ENCODE data around the gene MND1.

Gene MND1, protein sequence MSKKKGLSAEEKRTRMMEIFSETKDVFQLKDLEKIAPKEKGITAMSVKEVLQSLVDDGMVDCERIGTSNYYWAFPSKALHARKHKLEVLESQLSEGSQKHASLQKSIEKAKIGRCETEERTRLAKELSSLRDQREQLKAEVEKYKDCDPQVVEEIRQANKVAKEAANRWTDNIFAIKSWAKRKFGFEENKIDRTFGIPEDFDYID

DNA sequence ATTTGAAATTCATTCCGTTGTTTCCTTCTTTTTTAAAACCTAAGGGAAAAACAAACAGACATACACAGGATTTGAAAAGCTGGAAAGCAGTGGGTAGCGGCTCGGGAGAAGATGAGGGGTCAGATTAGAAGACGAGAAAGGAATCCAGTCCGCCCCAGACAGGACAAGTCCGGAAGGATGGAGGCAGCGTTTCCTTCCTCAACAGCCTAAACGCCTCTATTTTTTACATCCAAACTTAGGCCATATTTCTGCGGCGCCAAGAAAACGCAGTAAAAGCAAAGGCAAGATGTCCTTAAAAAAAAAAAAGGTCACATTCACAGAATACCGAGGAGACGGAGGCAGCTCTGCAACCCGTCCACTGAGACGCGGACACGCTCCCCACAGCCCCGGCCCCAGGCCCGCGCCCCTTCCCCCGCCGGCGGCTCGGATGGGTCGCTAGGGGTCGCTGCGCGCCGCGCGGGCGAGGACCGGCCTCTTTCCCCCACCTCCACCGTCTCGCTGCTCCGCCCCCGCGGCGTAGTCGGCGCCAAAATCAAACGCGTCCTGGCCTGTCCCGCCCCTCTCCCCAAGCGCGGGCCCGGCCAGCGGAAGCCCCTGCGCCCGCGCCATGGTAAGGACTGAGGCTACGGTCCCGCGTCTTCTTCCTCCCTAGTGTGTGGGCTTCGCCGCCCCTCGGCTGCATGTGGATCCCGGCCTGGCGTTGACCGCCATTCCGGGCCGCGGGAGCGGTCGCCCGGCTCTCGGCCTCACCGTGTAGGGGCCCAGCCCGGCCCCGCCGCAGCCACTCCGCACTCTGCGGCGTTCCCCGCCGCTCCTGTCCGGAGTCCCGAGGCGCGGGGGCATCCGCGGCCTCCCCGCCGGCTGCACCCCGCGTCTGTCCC lies at the start of gene MND1:
Gene MND1, plus strand, starts transcription at position 558 of the 881 bp plus-strand sequence. Its CDS starts 50 bp downstream, at position 608.
- peak; percentile 66 for DNase-seq (ENCODE audit: low spot score)

DNA sequence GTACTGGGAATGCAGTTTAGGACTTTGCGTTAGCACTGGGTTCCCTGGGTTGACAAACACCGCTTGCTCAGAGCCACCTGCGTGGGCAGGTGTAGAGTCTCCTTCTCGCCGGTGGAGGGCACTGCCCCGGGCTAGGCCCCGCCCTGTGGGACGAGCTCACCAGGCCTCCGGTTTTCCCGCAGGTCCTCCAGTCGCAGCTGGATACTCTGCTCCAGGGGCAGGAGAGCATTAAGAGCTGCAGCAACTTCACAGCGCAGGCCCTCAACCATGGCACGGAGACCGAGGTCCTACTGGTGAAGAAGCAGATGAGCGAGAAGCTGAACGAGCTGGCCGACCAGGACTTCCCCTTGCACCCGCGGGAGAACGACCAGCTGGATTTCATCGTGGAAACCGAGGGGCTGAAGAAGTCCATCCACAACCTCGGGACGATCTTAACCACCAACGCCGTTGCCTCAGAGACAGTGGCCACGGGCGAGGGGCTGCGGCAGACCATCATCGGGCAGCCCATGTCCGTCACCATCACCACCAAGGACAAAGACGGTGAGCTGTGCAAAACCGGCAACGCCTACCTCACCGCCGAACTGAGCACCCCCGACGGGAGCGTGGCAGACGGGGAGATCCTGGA lies 49.2 kb upstream of the MND1 start:
- DNase-seq (ENCODE audit: low spot score) = no peak

DNA sequence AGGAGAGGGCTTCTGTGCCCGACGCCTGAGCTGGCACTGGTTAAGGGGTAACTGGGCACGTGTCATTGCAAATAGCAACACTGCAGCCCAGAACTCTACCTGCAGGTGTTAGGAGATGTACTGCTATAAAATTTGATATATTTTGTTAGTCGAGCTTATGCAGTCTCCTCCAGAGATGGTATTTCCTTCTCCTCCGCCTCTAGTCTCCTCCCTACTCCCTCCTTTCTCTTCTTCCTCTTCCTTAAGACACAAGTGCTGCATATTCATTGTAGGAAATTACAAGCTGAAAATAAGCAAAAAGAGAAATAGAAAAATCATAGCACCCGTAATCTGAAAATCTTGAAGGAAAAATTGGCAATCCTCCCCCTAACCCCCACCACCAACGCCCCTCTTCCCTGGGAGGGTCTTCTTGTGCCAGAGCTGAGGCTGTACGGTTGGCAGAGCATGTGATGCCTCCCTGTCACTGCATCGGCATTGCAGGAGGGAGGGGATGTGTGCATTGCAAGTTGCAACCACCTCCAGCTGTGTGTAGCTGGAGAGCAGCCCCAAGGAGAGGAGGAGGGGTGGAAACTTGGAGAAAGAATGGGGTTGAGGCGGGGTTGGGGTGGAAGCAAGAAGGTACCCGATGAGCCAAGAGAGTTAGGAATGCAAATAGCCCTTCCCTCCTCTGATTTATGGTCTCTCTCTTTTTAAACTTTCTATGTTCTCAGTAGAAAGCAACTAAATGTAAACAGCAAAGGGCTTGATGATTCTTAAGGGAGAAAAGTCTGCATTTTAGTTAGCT lies 48.3 kb upstream of the MND1 start:
- DNase-seq (ENCODE audit: low spot score) = no peak

DNA sequence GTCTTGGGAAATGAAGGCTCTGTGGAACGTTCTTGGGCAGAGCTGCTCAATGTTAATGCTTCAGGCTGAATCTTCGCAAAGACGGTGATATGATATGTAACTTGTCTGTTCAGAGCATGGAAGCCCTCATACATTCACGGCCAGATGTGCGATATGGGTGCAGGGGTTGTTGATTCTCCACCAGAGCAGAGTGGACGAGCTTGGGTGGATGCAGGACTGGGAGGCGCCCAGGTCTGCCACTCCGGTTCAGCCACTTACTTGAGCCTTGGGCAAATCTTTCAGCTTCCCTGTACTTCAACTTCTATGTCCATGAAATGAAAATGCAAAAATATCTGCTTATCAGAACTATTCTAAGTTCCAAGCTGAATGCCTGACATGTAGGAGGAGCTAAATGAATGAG lies 47.4 kb upstream of the MND1 start:
- no peak for DNase-seq (ENCODE audit: low spot score)

DNA sequence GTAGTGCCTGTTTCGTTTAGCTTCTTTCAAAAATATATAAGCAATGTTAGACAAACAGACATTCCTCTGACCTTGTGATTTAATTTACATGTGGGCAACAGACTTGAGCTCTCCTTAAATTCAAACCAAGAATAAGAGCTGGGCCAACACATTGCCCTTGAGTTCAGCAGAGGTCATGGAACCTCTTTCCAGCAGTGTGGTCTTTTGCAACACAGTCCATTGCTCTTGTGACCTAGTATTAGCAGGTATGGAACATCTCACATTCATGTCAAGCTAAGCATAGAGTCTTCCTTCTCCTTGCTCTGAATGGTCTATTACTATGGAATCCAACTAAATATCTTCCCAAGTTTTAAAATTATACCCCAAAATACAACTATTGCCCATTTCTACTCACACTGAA lies 33.7 kb upstream of the MND1 start:
- no peak for DNase-seq (ENCODE audit: low spot score)

DNA sequence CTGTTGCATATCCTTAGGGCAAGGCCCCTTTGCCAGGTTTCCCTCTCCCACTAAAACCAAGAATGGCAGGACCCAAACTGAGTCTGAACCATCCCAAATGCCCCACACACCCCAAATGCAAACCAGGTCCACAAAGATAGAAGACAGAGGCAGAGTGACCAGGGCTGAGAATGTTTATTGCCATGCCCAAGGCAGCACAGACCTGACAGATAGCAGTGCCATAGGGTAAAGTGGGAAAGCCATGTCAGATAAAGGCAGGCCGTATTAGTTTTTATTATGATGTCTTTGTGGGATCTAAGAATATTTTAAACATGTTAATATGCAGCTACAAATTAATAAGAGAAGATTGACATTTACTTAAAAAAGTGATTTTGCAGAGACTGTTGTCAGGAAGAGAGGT lies 29.6 kb upstream of the MND1 start:
- DNase-seq (ENCODE audit: low spot score) = no peak

DNA sequence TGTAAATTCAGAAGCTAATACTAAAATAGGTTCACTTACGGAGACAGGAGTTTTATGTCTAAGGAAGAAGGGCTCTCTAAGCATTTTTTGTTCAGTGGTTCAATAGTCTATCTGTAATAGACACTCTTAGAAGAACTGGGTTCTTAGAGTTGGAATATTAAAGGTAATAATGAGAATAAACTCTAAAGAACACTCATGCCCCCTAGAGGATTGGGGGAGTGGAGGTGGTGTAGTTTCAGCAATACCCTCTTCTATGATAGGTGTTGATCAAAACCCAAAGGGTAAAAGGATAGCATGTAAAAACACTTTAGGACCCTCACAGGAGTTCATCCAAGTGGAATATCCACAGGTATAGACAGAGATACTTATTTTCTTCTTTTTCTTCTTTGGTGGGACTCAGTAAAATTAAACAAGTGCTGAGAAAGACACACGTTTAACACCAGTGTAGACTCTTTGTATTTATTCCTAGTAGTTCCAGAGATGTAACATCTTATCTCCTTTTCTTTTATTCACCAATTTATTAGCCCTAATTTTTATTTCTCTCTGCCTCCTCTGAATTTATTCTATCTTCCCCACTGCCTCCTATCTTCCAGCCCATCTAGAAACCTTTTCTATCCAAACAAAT lies 25.7 kb upstream of the MND1 start:
- peak; percentile 53 for DNase-seq (ENCODE audit: low spot score)

DNA sequence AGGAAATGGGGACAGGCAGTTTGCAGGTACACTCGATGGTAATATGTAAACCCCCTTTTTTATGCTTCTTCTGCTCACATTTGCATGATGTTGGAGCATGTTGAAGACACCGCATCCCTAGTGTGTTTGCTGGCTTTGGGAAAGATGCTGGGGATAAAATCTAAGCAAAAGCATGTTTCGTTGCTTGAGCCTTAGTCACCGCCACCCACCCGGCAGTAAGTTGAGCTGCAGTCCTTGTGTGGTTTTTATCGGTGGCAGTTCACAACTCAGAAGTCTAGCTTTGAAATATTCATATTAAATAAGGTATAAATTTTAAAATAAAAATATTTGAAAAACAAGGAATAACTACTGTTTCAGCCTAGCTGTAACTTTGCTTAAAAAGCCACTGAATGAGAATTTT lies 21.7 kb upstream of the MND1 start:
- DNase-seq (ENCODE audit: low spot score) = no peak

DNA sequence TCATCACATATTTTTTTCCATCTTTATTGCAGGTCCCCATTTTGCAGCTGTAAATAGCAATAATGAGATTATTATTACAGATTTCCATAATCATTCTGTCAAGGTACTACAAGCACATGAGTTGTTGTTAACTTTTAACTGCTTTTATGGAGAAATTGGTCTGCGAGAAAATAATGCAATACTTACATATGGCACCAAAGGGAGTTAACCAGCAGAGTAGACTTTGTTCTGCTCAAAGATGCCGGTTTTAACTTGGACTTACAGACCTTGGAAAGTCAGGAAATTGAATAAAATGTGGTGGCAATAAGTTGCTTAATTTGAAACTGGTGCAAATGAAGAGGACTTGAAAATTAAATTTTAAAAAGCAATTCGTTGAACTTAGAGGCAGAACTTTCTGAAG lies 20.4 kb upstream of the MND1 start:
- no peak for DNase-seq (ENCODE audit: low spot score)

DNA sequence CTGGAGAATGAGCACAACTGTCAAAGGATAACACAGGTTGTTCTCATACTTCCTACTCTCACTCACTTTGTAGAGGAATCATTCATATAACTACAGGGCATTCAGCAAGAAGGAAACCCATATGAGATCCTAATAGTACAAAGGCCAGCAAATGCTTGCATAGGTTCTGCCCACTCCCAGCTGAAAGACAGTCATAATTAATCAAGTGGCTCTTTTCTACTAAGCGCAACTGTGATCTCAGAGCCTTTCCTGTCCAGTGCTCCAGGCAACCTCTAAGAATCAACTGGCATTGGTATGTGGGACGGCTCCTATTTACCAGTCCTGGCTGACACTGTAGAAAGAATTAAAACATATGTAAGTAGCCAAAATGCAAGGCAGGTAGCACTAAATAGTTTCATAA lies 18.9 kb upstream of the MND1 start:
- no peak for DNase-seq (ENCODE audit: low spot score)

DNA sequence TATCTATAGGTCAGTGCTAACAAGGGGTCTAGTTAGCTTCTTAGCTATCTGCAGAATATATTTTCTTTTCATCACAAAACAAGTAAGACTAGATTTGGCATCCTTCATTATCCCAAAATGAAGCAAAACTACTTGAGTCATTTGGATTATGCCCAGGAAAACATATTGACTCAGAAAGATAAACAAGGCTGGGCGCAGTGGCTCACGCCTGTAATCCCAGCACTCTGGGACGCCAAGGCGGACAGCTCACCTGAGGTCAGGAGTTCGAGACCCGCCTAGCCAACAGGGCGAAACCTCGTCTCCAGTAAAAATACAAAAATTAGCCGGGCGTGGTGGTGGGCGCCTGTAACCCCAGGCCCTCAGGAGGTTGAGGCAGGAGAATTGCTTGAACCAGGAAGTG lies 18.0 kb upstream of the MND1 start:
- DNase-seq (ENCODE audit: low spot score) = no peak

DNA sequence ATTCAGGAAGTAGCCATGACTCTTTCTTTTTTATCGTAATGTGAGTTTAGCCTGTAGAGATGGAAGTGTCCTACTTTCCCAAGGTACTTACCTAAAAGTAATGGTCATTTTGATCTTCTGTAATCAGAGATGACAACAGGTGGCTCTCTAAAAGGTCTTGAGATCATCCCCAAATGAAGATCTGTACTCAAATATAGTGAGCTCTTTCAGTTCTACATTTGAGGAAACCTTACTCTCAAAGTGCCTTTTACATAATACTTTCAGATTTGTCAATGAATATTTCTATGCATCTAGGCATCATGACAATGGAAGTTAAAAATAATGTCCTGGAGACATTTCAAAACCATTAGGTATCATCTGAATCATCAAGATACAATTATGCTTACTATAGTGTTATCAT lies 17.2 kb upstream of the MND1 start:
- DNase-seq (ENCODE audit: low spot score) = no peak

DNA sequence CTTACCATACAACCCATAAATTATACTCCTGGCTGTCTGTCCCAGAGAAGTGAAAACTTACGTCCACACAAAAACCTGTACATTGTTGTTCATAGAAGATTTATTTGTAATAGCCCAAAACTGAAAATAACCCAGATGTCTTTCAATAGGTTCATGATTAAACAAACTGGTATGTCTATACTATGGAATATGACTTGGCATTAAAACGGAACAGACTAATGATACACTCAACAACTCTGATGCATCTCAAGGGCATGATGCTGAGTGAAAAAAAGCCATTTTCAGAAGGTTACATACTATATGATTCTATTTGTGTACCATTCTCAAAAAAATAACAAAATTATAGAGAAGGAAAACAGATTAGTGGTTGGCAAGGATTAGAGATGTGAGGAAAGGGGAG lies 11.6 kb upstream of the MND1 start:
- no peak for DNase-seq (ENCODE audit: low spot score)

DNA sequence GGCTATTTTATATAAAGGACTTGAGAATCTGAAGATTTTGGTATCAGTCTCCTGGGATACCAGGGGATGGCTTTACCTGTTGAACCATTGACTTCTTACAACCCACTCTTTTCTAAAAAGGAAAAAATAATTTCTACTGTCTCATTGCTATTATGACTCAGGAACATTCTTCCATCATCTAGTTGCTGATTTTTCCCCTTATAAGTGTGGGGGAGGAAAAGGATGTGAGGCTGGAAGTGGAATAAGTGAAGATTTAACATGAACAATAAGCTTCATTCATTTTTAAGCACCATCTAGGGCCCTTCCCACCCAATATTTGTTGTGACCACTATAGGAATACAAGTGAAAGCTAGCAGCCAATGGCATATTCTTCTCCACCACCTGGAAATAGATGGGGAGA lies 10.6 kb upstream of the MND1 start:
- no peak for DNase-seq (ENCODE audit: low spot score)

DNA sequence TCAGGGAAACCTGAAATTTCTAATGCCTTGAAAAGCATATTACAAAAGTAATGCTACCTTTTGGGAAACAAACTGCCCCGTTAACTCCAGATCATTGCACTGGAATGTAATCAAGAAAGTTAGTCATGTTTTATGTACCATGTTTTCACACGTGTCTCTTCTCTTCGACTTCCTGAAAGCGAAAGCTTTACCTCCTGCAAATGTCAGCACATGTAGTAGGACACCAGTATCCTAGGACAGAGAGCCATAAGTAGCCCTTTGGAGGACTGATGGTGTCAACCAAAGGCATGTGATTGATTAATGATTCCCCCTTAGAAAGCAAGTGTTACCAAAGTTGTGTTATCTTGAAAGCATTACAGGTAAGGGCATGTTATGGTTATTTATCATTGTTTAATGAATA lies 8.8 kb upstream of the MND1 start:
- DNase-seq (ENCODE audit: low spot score) = no peak

DNA sequence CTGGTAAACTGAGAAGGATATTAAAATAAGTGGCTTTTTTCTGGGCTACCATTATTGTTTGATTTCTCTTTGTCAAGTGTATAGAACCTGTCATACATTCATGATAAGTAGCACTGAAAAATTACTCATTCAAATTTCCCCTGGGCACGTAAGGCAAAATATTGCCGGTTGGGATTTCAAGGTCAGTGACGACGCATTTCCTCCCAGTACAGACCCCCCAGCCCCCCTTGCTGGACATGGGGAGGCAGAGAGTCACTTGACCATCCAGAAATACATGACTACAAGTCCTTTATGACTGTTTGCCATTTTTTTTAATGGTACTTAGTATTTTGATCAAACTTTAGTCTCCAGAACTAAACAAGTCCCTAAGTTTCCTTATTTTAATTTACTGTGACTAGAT lies 6.8 kb upstream of the MND1 start:
- no peak for DNase-seq (ENCODE audit: low spot score)

DNA sequence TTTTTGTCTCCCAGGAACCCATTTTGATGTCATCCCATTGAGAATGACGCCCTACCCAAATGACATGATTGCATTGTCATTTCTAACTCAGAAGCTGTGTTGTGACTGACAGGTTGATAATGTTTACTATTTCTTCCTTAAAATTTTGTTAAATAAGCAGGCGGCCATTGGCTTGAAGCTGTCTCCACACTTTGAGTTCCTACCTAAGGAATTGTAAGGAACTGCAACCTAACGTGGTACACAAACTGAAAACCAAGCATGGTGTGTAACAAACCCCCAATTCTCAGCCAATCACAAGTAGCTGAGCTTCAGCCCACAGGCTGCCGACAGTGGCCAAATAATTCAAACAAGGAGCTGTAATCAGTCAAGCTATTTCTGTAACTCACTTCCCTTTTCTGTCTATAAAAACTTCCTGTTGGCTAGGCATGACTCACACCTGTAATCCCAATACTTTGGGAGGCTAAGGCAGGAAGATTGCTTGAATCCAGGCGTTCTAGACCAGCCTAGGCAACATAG lies 2.9 kb upstream of the MND1 start:
- no peak for DNase-seq (ENCODE audit: low spot score)

DNA sequence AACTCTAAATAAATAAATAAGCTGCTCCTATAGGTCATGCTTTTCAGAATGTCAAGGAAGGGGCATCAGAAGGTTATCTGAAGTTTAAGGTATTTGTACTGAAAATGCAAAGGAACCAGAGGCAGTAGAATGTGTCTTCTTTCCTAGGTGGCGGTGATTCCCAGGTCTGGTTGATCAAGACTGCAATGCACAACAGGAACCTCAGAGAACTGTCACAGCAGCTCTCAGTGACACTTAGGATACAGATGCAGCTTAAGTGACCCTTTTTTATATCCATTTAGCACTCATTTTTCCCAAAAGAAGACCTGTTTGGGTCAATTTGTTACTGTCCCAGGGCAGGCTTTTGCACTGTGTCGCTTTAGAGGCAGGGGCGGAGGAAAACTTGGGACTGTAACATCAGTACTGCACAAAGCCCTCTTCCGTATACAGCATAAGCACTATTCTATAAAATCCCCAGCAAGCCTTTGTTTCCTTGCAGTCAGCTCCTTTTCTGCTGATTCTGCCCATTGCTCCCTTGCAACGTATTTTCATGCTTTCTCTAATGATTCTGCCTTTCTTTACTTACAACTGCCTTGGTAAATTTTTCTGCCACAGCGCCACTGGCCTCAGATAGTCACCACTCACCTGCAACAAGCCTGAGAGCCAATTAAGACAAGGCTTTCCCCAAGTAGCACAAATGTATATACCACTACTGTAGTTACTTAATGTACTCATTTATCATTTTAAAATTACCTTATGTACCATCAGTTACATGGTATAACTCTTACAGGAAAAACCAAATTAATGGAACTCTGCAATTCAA lies 1.5 kb upstream of the MND1 start:
- no peak for DNase-seq (ENCODE audit: low spot score)

DNA sequence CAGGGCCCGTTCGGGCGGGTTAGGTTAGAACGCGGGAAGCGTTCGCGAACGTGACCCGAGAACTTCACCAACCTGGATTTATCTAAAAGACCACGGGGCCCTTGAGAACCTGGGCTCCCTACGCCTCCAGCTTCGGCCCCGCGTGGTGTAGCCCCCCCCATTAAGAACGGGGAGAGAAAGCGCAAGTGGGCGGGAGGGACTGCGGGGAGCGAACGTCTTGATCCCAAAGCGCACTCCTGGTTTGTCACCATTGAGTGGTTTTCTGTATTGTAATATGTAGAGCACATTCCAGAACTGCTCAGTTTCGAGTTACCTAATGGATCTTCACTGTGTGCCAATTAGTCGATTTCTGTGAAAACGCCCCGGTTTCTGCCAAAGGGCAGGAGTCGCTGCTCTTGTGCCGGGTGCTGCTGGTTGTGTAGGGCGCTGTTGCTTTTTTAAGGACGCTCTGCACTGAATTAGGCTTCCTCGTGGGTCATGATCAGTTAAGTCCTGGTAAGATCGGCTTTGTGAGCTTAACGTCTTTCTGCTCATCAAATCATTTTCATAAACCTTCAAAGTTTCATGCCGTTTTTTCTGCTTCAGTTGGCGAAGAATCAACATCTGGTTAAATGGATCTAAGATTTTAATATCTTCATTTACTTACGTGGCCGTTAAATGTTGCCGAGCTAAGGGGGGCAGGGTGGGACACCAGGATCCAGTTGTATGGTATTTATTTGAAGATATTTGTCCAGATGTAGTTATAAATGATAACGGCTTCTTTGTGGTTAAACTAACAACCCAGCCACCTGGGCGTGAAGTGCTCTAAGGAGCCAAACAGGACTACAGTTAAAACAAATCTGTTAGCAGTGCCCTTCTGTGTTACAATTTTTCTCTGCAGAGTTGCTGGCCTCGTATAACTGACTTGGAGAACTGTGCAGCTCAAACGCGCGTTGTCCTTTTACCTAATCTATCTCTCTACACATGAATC lies 809 bp downstream of the MND1 start:
- peak; percentile 29 for DNase-seq (ENCODE audit: low spot score)

DNA sequence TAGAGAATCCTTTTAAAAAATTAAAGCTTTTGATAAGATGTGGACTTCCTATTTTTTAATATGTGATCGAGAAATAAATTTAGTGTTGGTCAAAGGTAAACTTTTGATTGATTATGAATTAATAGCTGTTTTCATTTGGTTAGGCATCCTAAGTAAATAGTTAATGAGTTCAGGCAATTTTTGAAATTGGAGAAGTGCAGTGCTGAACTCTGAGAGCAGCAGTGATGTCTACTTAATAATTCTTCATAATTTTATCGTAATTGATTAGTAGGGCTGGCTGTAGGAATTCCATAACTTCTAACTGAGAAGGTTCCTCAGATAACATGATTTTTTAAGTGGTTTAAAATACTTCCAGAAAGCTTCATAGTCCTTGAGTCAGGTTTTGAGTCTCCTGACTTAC lies 1.5 kb downstream of the MND1 start:
- DNase-seq (ENCODE audit: low spot score) = no peak

Measured in pons (tissue), 1 donor.